OCI-LY1 (cell line): ENCODE data around the gene CATSPER3.

Experiments
- H2AFZ ChIP-seq: fragments of 200-600 bp; sonication (generic), shearing (Covaris generic); 2 replicates; pipeline ENCODE4 v1.6.0; 2014; ENCODE audit warnings: antibody characterized with exemption, mild to moderate bottlenecking, low read length
- H3F3A ChIP-seq: fragments of 200-600 bp; sonication (generic), shearing (Covaris generic); 2 replicates; pipeline ENCODE4 v1.6.0; 2014; ENCODE audit warnings: mild to moderate bottlenecking, antibody characterized with exemption, low read length, moderate library complexity; ENCODE audit not compliant: insufficient read depth
- H3K27ac ChIP-seq: fragments of 200-600 bp; sonication (generic); 2 replicates; pipeline ENCODE4 v1.5.1; 2014; ENCODE audit warnings: low read length, mixed run types, mild to moderate bottlenecking, low read depth; ENCODE audit not compliant: poor library complexity, severe bottlenecking
- H3K27me3 ChIP-seq: fragments of 200-600 bp; sonication (generic); 2 replicates; pipeline ENCODE4 v1.6.0; 2014; ENCODE audit warnings: antibody characterized with exemption, mild to moderate bottlenecking, low read length, moderate library complexity; ENCODE audit not compliant: insufficient read depth
- H3K36me3 ChIP-seq: fragments of 200-600 bp; sonication (generic); 2 replicates; pipeline ENCODE4 v1.6.1; 2014; ENCODE audit warnings: mild to moderate bottlenecking, antibody characterized with exemption, low read length, moderate library complexity, mixed read lengths; ENCODE audit not compliant: insufficient read depth
- H3K4me1 ChIP-seq: fragments of 200-600 bp; sonication (generic); 2 replicates; pipeline ENCODE4 v1.5.1; 2014; ENCODE audit warnings: mild to moderate bottlenecking, low read length, moderate library complexity; ENCODE audit not compliant: insufficient read depth, severe bottlenecking
- H3K4me2 ChIP-seq: fragments of 200-600 bp; sonication (generic), shearing (Covaris generic); 2 replicates; pipeline ENCODE4 v1.6.1; 2014; ENCODE audit warnings: low read length
- H3K4me3 ChIP-seq: fragments of 200-600 bp; sonication (generic); 2 replicates; pipeline ENCODE4 v1.5.1; 2014; ENCODE audit warnings: low read length, low read depth, mild to moderate bottlenecking, mixed read lengths; ENCODE audit not compliant: poor library complexity, severe bottlenecking
- H3K79me2 ChIP-seq: fragments of 200-600 bp; shearing (Covaris generic); 2 replicates; pipeline ENCODE4 v1.6.1; 2016; ENCODE audit warnings: mixed run types, low read length, mixed read lengths; ENCODE audit not compliant: insufficient read depth
- H3K9ac ChIP-seq: fragments of 200-600 bp; sonication (generic), shearing (Covaris generic); 2 replicates; pipeline ENCODE4 v1.6.1; 2014; ENCODE audit warnings: mild to moderate bottlenecking, low read length, mixed read lengths
- H3K9me2 ChIP-seq: fragments of 200-600 bp; sonication (generic), shearing (Covaris generic); 2 replicates; pipeline ENCODE4 v1.6.1; 2014; ENCODE audit warnings: low read depth, mild to moderate bottlenecking, low read length, mixed read lengths
- H3K9me3 ChIP-seq: fragments of 200-600 bp; shearing (Covaris generic); 2 replicates; pipeline ENCODE4 v1.6.1; 2014; ENCODE audit warnings: low read length, mixed read lengths
- H4K20me1 ChIP-seq: fragments of 200-600 bp; sonication (generic), shearing (Covaris generic); 2 replicates; pipeline ENCODE4 v1.6.0; 2016; ENCODE audit warnings: mild to moderate bottlenecking, low read length; ENCODE audit not compliant: insufficient read depth
- EZH2 ChIP-seq: fragments of 200-600 bp; sonication (generic), shearing (Covaris generic); IDR thresholded peaks from 2 replicates; pipeline ENCODE4 v1.8.0; 2017; ENCODE audit warnings: borderline replicate concordance, mixed run types, mild to moderate bottlenecking, antibody characterized with exemption, low read length, moderate library complexity, mixed read lengths
- TF ChIP-seq, protein P1 (sequence below): fragments of 200-600 bp; sonication (generic), shearing (Covaris generic); IDR thresholded peaks from 2 replicates; pipeline ENCODE4 v1.5.1; 2017; ENCODE audit warnings: mild to moderate bottlenecking, antibody characterized with exemption, low read length, moderate library complexity, mixed read lengths

CATSPER3 gene

DNA sequence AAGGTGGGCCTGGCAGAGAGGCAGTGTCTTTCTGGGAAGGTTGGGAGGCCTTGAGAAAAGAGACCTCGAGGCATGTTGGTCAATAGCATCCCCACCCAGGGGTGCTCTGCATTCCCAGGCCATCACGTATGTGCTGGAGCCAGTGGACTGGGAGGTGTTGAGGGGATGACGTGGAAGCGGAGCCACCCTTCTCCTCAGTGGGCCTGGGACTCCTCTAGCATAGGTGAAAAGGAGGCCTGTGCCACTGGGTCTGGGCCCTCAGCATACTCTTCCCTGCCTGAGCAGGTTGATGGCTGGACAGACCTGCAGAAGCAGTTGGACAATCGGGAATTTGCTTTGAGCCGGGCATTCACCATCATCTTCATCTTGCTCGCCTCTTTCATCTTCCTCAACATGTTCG lies 40.8 kb downstream of the CATSPER3 start:
- Histone ChIP-seq H3K9me2 (no peaks in the 10 kb centered on the region), H3K4me3 (no peak overlapping the region), H3K27me3 (no peaks in the 10 kb centered on the region; the same call in 1 of the 2 replicates), H3K27ac (no peak overlapping the region), H3K36me3 (no peaks in the 10 kb centered on the region), H3K4me1 (no peaks in the 10 kb centered on the region), H3K9me3 (no peaks in the 10 kb centered on the region), H4K20me1 (no peaks in the 10 kb centered on the region), H3F3A (no peaks in the 10 kb centered on the region), H3K4me2 (no peak overlapping the region), H3K79me2 (no peaks in the 10 kb centered on the region), H2AFZ (no peak overlapping the region), H3K9ac (no peak overlapping the region)
- TF ChIP-seq, protein P1, sequence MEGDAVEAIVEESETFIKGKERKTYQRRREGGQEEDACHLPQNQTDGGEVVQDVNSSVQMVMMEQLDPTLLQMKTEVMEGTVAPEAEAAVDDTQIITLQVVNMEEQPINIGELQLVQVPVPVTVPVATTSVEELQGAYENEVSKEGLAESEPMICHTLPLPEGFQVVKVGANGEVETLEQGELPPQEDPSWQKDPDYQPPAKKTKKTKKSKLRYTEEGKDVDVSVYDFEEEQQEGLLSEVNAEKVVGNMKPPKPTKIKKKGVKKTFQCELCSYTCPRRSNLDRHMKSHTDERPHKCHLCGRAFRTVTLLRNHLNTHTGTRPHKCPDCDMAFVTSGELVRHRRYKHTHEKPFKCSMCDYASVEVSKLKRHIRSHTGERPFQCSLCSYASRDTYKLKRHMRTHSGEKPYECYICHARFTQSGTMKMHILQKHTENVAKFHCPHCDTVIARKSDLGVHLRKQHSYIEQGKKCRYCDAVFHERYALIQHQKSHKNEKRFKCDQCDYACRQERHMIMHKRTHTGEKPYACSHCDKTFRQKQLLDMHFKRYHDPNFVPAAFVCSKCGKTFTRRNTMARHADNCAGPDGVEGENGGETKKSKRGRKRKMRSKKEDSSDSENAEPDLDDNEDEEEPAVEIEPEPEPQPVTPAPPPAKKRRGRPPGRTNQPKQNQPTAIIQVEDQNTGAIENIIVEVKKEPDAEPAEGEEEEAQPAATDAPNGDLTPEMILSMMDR = no peak
- TF ChIP-seq EZH2 = no peak

DNA sequence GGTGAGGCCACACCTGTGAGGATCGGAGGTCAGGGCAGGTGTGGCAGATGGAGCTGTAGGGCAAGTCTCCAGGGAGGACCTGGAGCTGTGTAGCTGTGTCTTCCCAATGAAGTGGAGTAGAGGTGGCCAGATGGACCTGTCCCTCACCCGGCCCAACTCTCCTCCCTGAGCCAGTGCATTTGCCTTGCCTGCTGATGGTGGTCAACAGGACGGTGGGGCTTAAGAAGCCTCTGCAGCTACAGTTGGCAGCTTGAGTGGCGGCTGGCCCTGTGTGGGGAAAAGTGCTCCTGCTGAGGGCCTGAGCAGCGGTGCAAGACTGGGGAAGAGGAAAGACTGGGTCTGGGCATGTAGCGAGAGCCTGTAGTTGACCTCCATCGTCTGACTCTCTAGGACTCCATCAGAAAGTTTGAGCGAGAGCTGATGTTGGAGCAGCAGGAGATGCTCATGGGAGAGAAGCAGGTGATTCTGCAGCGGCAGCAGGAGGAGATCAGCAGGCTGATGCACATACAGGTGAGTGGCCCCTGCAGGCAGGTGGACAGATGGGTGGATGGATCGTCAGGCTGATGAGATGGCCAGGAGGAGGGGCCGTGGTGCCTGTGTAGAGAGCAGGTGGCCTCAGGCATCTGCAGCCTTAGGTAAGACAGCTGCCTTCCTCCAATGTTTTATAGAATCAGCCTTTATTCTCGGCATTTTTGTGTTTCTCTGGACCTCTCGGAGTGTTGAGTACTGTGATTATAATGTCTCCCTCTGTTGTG lies 41.5 kb downstream of the CATSPER3 start:
- Histone ChIP-seq H3K9ac (no peak overlapping the region), H3K4me3 (no peak overlapping the region), H3K4me1 (no peaks in the 10 kb centered on the region), H3K9me2 (no peaks in the 10 kb centered on the region), H3K36me3 (no peaks in the 10 kb centered on the region), H3F3A (no peaks in the 10 kb centered on the region), H3K4me2 (no peak overlapping the region), H3K27me3 (no peaks in the 10 kb centered on the region; the same call in 1 of the 2 replicates), H2AFZ (no peak overlapping the region), H4K20me1 (no peaks in the 10 kb centered on the region), H3K9me3 (no peaks in the 10 kb centered on the region), H3K79me2 (no peaks in the 10 kb centered on the region), H3K27ac (no peak overlapping the region)
- TF ChIP-seq EZH2 = no peak
- TF ChIP-seq, protein P1 = no peak

DNA sequence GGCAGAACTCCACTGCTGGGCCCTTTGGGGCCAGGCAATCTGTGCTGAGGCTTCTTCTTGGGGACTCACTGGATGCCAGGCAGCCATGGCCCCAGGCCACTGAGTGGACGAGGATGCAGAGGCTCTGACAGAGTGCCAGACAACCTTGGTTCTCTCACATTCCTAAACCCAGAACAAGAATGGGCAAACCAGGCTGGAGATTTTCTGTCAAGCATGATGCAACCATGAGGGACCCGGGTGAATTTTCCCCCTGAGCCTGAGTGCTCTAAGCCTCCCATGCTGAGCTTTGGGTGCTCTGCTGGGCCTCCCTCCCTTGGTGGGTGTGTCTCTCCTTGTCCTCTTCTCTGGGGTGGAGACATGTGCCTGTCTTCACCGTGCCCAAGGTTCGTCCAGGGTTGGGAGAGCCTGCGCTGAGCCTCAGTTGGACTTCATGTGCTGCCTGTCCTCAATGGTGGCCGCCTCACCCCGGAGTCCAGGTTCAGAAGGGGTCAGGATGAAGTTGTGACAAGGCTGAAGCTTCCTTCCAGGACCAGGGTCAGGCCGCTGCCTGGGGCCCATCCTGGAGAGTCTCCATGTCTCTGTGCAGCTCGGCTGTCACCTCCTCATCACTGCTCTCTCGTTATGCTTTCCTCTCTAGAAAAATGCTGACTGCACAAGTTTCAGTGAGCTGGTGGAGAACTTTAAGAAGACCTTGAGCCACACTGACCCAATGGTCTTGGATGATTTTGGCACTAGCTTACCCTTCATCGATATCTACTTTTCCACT lies 42.2 kb downstream of the CATSPER3 start:
- H3F3A ChIP-seq = no peaks in the 10 kb centered on the region
- H3K9ac ChIP-seq = no peak overlapping the region
- H3K4me1 ChIP-seq = no peaks in the 10 kb centered on the region
- no peak overlapping the region for H3K4me3 ChIP-seq
- no peak overlapping the region for H3K4me2 ChIP-seq
- H3K9me2 ChIP-seq = no peaks in the 10 kb centered on the region
- H3K27me3 ChIP-seq = no peaks in the 10 kb centered on the region
- no peak overlapping the region for H3K27ac ChIP-seq
- no peaks in the 10 kb centered on the region for H3K79me2 ChIP-seq
- TF ChIP-seq, protein P1 = no peak
- TF ChIP-seq EZH2 = no peak
- H3K9me3 ChIP-seq = no peaks in the 10 kb centered on the region
- no peaks in the 10 kb centered on the region for H3K36me3 ChIP-seq
- no peaks in the 10 kb centered on the region for H4K20me1 ChIP-seq
- no peak overlapping the region for H2AFZ ChIP-seq
